Measurements from ENCODE around the gene LRRC8C.

Gene LRRC8C

DNA sequence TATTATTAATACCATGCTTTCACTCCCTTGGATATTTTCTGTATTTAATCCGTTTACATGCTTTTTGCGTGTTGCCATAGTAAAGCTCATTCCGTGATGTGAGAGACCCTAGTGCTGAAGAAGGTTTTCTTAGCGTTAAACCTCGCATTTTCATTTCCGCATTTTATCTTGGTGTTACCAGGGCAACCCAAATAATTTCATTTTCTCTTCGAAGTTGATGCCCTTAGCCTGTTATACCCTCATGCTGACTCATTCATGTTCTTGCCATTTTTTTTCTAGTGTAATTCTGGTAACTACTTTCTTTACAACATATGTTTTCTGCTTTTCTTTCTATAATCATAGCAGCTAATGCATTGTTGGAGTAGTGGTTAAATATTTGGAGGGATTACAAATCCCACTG is 37.2 kb downstream of the LRRC8C start:
- Mint-ChIP-seq H3K36me3 (peaks cover 52% of the 10 kb centered on the region), H3K4me3 (peak overlapping the region; percentile 35), H3K9me3 (peaks cover 3% of the 10 kb centered on the region), H3K4me1 (peaks cover 77% of the 10 kb centered on the region), H3K27ac (peak overlapping the region; percentile 88)
- ATAC-seq (peak; percentile 87), DNase-seq (ENCODE audit: low spot score in 2 of 2) (no peak)

DNA sequence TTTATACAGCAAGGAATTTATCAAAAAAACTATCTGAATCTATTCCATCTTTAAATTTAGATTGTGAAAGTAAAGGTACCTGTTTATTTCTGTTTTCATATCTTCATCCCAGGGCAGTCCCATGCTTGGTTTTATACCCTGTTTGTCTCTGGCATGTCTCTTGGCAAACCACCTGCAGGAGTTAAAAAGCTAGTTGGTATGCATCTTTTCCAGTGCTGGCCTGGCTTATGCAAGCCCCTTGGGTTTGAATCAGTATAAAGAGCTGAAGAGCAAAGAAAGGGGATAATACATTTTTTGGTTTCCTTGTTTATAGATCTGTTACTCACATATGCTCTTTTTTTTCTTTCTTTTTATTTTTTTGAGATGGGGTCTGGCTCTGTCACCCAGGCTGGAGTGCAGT is 37.8 kb downstream of the LRRC8C start:
- Mint-ChIP-seq H3K27ac (peak overlapping the region; percentile 88), H3K9me3 (peaks cover 3% of the 10 kb centered on the region), H3K4me1 (peaks cover 81% of the 10 kb centered on the region), H3K36me3 (peaks cover 55% of the 10 kb centered on the region), H3K4me3 (peak overlapping the region; percentile 35)
- no peak for DNase-seq (ENCODE audit: low spot score in 2 of 2)
- ATAC-seq = no peak

DNA sequence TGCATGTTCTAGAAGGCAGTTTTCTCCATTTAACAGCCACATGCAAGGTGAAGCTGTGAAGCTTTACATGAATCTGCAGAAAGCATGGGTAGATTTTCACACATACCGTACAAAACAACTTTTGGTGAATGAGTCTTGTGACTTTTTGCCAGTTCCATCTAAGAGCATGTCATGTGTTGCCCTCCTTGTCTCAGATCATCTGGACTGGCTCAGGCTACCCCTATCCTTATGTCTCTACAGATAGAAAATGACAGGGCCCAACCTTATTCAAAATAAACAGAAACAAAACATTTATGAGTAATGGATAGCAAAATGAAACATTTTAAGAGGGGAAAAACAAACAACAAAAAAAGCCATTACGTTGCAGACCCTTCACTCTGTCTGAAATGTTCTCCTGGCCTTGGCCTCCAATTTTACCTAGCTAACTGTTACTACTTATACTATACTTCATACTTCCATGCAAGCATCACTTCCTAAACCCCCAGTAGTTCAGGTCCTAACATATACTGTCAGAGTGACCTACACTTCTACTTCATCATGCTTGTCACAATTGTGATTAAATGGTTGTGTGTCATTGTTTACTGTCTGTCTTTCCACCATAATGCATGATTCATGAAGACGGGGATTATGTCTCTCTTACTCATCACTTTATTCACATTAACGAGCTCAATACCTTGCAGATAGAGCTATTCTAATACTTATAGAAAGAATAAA is 39.0 kb downstream of the LRRC8C start:
- Mint-ChIP-seq H3K4me3 (no peak overlapping the region), H3K9me3 (peaks cover 3% of the 10 kb centered on the region), H3K4me1 (peaks cover 79% of the 10 kb centered on the region), H3K27ac (peak overlapping the region; percentile 88), H3K36me3 (peaks cover 52% of the 10 kb centered on the region)
- peak; percentile 80 for ATAC-seq
- DNase-seq (ENCODE audit: low spot score in 2 of 2) = no peak

DNA sequence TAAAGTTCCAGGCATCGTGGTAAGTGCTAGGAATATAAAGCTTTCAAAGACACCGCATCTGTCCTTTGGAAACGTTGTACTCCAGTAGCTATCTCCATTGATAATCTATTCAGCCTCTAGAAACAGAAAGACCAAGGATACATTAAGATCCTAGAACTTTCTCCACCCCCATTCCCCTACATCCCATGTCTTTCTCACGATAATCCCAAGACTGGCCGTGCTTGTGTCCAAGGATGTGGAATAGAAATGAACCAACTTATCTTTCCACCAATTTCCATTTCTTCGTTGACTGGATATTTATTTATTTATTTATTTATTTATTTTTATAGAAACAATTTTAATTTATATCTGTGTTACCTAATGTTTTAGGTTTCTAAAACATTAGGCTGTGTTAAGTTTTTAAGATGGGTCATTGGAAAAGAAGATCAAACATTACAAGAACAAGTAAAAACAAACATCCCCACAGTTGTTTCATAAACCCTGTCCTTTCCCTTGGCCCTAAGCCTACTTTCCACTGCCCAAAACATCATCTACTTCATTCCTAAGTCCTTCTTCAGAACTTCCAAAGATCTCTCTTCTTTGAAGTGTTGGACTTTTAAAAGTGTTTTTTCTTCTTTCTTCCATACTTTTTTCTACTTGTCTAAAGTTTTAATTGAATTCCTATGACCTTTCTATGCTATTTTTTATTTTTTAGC is 39.7 kb downstream of the LRRC8C start:
- H3K36me3 Mint-ChIP-seq = peaks cover 56% of the 10 kb centered on the region
- DNase-seq (ENCODE audit: low spot score in 2 of 2) (no peak), ATAC-seq (no peak)
- H3K4me1 Mint-ChIP-seq = peaks cover 74% of the 10 kb centered on the region
- H3K4me3 Mint-ChIP-seq = peak overlapping the region; percentile 14
- peak overlapping the region; percentile 88 for H3K27ac Mint-ChIP-seq
- H3K9me3 Mint-ChIP-seq = peaks cover 3% of the 10 kb centered on the region

DNA sequence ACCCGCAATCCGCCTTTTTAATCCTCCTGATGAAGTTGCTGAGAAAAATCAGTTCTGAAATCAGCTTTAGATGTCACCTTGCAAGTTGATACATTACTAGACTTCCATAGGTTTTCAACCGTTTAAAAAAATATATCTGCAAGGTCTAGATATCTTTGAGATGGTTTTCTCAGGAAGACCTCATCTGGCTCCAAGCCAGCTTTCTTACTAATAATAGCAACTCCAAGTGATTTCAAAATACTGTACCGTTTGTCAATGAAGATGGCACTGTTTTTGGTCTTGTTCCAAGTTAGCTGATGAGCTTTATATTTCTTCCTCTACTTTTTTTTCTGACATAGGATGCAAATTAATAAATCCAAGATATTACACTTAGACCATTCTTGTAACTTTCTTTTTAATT is 40.3 kb downstream of the LRRC8C start:
- peak overlapping the region; percentile 14 for H3K4me3 Mint-ChIP-seq
- H3K36me3 Mint-ChIP-seq = peaks cover 56% of the 10 kb centered on the region
- peaks cover 3% of the 10 kb centered on the region for H3K9me3 Mint-ChIP-seq
- ATAC-seq (no peak), DNase-seq (ENCODE audit: low spot score in 2 of 2) (no peak)
- peaks cover 74% of the 10 kb centered on the region for H3K4me1 Mint-ChIP-seq
- H3K27ac Mint-ChIP-seq = peak overlapping the region; percentile 54

DNA sequence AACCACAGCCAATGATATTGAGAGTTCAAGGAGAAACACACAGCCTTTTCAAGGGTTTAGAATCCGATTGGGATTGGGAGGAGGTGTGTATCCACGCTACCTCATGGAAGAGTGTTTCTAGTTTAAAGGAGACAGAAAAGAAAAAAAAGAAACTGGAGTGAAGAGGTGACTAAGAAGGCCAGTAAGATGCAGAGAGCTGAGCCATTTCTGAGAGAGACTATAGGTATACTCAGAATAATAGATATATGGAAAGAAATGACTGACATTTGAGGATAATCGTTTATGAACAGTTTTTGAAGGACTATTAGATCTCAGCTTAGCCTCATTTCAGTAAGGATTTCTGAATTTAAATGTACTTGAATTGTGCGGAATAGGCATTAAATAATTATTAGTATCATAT is 42.8 kb downstream of the LRRC8C start:
- Mint-ChIP-seq H3K4me1 (peaks cover 67% of the 10 kb centered on the region), H3K27ac (peak overlapping the region; percentile 74), H3K9me3 (peaks cover 5% of the 10 kb centered on the region), H3K4me3 (peak overlapping the region; percentile 25), H3K36me3 (peaks cover 72% of the 10 kb centered on the region)
- DNase-seq (ENCODE audit: low spot score in 2 of 2) = no peak
- peak; percentile 87 for ATAC-seq

DNA sequence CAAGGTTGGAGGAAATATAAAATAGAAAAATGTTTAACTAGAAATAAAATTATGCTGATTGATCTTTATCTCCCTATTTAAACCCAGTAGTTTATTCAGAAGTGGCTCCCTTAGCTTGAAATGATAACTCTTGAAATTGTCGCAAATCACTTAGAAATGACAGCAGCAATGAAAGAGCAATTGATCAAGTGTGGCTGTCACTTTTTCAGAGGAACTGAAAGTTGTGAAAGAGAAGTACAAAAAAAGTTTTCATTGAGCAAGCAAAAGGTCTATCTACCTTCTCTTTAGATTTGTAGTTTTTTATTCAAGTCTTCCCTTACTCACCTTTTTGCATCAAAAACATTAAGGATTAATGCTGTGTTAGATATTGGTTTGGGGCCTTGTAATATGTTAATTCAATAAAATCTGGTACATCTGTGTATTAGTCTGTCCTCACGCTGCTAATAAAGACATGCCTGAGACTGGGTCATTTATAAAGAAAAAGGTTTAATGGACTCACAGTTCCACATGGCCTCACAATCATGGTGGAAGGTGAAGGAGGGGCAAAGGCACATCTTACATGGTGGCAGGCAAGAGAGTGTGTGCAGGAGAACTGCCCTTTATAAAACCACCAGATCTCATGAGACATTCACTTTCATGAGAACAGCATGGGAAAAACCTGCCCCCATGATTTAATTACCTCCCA is 48.3 kb downstream of the LRRC8C start:
- DNase-seq (ENCODE audit: low spot score in 2 of 2) (no peak), ATAC-seq (no peak)
- H3K4me3 Mint-ChIP-seq = no peak overlapping the region
- peaks cover 5% of the 10 kb centered on the region for H3K9me3 Mint-ChIP-seq
- H3K27ac Mint-ChIP-seq = no peak overlapping the region
- H3K4me1 Mint-ChIP-seq = peaks cover 46% of the 10 kb centered on the region
- H3K36me3 Mint-ChIP-seq = peaks cover 87% of the 10 kb centered on the region

DNA sequence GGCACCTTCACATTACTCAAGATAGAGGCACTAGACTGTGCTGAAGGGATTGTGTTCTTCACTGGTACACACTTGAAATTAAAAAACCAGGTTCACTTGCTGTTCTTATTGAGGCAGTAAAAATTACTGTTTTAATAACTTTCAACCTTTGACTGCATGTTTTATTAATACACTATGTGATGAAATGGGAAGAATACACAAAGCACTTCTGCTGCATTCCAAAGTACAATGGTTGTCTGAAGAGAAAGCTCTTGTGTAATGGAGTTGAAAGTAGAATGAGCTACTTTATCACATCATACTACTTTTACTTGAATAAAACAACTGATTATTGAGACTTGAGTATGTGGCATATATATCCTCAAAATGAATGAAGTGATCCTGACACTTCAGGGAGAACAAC is 49.7 kb downstream of the LRRC8C start:
- no peak overlapping the region for H3K4me3 Mint-ChIP-seq
- no peak for DNase-seq (ENCODE audit: low spot score in 2 of 2)
- no peak overlapping the region for H3K27ac Mint-ChIP-seq
- H3K36me3 Mint-ChIP-seq = peaks cover 95% of the 10 kb centered on the region
- H3K4me1 Mint-ChIP-seq = peaks cover 48% of the 10 kb centered on the region
- H3K9me3 Mint-ChIP-seq = peaks cover 9% of the 10 kb centered on the region
- no peak for ATAC-seq

DNA sequence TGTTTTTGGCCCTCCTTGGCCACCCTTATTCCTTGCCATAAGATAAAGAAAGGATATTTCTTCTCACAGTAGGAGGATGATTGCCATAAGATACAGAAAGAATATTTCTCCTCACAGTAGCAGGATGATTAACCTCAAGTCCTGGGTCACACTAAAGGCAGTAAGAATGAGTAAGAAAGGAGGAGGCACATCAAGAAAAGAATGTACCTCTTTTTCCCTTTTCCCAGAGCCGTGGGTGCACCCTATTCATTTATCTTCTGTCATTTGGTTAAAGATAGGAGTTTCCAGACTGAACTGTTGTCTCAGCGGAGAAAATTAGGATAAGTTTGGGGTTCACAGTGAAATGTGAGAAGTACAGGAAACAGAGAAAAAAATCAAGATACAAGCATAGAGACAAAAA is 52.5 kb downstream of the LRRC8C start:
- Mint-ChIP-seq H3K4me1 (peaks cover 57% of the 10 kb centered on the region), H3K9me3 (peaks cover 7% of the 10 kb centered on the region), H3K36me3 (peaks cover 95% of the 10 kb centered on the region), H3K4me3 (no peak overlapping the region), H3K27ac (peak overlapping the region; percentile 36)
- ATAC-seq = no peak
- DNase-seq (ENCODE audit: low spot score in 2 of 2) = no peak

DNA sequence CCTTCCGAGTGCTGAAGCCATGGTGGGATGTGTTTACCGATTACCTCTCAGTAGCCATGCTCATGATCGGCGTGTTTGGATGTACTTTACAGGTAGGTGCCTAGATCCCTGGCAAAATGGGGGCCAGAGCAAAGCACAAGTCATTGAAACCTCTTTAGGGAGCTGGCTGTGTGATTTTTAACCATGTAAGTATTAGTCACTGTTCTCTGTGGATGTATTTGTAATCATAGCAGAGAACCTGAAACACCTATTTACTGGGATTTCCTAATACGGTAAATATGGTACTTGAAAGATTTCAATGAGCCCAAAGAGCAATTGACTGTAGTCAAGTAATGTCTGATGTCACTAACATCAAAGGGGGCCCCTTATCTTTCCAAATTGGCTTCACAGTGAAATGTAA is 53.6 kb downstream of the LRRC8C start:
- H3K27ac Mint-ChIP-seq = peak overlapping the region; percentile 36
- peaks cover 95% of the 10 kb centered on the region for H3K36me3 Mint-ChIP-seq
- DNase-seq (ENCODE audit: low spot score in 2 of 2) = no peak
- H3K4me1 Mint-ChIP-seq = peaks cover 62% of the 10 kb centered on the region
- peak; percentile 79 for ATAC-seq
- peaks cover 5% of the 10 kb centered on the region for H3K9me3 Mint-ChIP-seq
- no peak overlapping the region for H3K4me3 Mint-ChIP-seq

DNA sequence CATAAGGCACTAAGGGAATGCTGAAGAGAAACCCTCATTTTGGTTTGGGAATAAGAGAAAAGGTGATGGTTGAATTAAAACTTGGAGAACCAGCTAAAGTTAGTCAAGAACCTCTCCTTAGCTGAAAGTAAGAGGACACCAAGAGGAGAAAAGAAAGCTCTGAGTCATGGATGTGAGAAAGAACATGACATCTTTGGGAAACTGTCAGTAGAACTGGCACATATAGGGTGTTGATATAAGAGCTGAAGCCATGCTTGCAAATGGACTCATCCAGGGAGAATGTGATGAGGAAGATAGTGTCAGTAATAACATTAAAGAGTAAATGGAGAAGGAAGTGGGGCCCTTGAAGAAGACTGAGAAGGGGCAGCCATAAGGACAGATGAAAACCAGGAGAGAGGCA is 54.3 kb downstream of the LRRC8C start:
- Mint-ChIP-seq H3K4me1 (peaks cover 65% of the 10 kb centered on the region), H3K27ac (peak overlapping the region; percentile 36), H3K36me3 (peaks cover 93% of the 10 kb centered on the region), H3K4me3 (no peak overlapping the region), H3K9me3 (peaks cover 5% of the 10 kb centered on the region)
- ATAC-seq = peak; percentile 76
- DNase-seq (ENCODE audit: low spot score in 2 of 2) = no peak

DNA sequence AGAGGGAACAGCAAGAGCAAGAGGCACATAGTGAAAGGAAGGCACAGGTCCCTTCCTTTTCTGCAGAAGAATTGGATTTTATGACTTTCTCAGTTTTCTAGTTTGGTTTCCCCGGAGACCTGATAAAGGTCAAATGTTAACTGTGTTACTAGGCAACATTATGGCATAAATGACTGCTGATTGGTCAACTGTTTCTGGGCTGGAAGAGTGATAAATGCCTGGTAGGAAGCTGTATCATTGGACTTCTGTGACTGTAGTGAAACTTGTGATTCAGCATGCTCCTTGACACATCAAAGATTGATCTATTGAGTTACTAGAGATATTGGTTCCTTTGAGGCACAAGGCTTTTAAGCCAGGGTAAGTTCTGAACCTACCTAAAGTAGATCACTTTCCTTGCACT is 55.7 kb downstream of the LRRC8C start:
- H3K4me3 Mint-ChIP-seq = no peak overlapping the region
- peaks cover 5% of the 10 kb centered on the region for H3K9me3 Mint-ChIP-seq
- H3K27ac Mint-ChIP-seq = peak overlapping the region; percentile 36
- DNase-seq (ENCODE audit: low spot score in 2 of 2) (no peak), ATAC-seq (peak; percentile 37)
- peaks cover 93% of the 10 kb centered on the region for H3K36me3 Mint-ChIP-seq
- H3K4me1 Mint-ChIP-seq = peaks cover 74% of the 10 kb centered on the region

DNA sequence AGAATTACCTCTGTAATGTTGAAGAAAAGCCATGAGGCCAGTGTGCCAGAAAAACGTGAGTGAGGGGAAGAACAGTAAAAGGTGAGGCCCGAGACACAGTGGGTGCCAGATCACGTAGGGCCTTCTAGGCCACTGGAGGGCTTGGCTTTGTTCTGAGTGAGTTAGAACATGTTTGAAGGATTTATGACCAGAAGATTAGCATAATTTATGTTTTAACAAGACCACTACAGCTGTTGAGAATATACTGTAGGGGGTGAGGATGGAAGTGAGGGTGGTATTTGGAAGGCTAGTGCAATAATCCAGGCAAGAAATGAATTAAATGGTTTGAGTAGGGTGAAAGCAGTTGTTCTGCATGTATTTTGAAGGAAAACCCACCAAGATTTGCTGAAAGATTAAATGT is 56.3 kb downstream of the LRRC8C start:
- H3K4me1 Mint-ChIP-seq = peaks cover 78% of the 10 kb centered on the region
- no peak for DNase-seq (ENCODE audit: low spot score in 2 of 2)
- H3K4me3 Mint-ChIP-seq = no peak overlapping the region
- H3K9me3 Mint-ChIP-seq = peaks cover 5% of the 10 kb centered on the region
- no peak for ATAC-seq
- peak overlapping the region; percentile 36 for H3K27ac Mint-ChIP-seq
- peaks cover 96% of the 10 kb centered on the region for H3K36me3 Mint-ChIP-seq

DNA sequence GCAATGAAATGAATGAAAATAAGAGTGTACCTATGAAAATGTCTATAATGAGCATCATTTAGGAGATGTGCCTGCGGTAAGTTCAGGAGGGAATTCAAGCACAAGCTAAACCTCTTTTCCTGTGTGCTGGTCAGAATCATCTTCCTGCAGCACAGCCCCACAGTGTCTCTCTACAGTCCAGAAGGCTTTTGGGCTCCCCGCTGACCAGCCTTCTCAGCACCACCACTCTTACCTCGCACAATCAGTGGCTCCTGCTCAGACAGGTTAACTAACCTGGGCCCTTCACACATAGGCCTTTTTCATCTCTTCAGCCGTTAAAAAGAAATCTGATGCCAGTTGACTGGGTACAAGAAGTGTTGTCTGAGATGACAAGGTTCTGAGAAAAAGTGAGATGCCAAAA is 57.7 kb downstream of the LRRC8C start:
- DNase-seq (ENCODE audit: low spot score in 2 of 2) (no peak), ATAC-seq (no peak)
- peaks cover 98% of the 10 kb centered on the region for H3K36me3 Mint-ChIP-seq
- peaks cover 5% of the 10 kb centered on the region for H3K9me3 Mint-ChIP-seq
- peaks cover 76% of the 10 kb centered on the region for H3K4me1 Mint-ChIP-seq
- peak overlapping the region; percentile 36 for H3K27ac Mint-ChIP-seq
- no peak overlapping the region for H3K4me3 Mint-ChIP-seq

DNA sequence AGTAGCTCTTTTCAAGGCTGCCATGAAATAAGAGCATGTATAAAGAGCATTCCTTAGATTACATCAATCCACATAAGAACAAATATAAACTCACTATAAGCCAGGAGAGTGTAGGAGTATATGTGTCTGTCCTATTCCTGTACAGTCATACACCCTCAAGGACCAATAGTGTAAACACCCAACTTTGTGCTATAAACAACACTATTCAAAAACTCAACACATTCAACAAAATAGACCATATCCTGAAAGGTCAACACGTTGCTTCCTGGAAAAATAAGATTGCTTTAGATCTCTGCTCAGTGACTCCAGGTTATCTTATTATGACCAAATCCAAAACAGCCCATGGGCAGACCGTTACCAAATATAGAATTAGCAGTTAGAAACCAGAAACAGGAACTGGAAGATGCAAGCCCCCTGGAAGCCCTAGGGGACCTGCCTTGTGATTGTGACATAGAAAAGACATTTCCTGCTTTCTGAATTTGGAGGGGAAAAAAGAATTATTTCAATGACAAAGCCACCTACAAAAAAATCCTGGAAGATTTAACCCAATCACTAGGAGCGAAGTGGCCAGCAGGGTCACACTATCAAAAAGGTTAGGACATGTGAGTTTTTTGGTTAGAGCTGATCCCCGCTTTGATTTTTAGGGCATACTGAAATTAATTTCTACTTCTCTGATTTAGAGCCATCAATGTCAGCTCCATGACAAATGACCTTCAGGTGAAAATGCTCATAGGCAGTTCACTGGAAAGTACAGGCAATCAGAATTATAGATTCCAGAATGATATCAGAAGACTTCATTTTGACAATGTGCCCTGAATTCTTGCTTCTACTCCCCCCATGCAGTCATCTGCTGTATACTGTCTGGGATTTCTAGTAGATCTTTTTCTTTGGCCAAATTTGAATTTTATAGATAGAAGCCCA is 59.9 kb downstream of the LRRC8C start:
- H3K4me3 Mint-ChIP-seq = no peak overlapping the region
- no peaks in the 10 kb centered on the region for H3K9me3 Mint-ChIP-seq
- DNase-seq (ENCODE audit: low spot score in 2 of 2) = no peak
- peak; percentile 69 for ATAC-seq
- H3K27ac Mint-ChIP-seq = peak overlapping the region; percentile 66
- peaks cover 69% of the 10 kb centered on the region for H3K4me1 Mint-ChIP-seq
- H3K36me3 Mint-ChIP-seq = peaks cover 98% of the 10 kb centered on the region

Data from stimulated activated effector memory CD8-positive, alpha-beta T cell treated with anti-CD3 and anti-CD28 coated beads, Interleukin-12 subunit alpha, Interleukin-12 subunit beta, amount 100 ng/mL, for 72 hours (primary cell).